ENCODE measurements around the gene STIM2.
"Not testable (repeated sequence)": the region's sequence is repeated elsewhere in the genome, so short reads cannot be mapped to it uniquely, and the experiment has no call there.

STIM2 gene

DNA sequence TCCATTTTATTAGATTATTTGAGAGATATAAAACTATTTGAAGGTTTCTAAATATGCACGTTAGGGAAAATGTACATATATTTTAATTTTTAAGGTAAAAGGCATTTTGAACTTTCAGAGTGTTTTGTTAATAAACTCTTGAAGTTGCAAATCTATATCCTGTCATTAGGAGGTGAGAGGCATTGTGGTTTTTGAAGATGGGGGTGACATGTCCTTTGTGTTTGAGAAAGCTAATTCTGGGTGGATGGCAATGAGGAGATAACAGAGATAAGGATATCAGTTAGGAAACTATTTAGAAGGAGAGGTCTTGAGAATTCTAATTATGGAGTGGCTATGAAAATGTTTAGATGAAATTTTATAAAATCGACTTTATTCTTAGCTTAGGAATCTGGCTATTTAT is 6.1 kb downstream of the STIM2 start:
- no peak for DNase-seq (ENCODE audit: low read depth in 1 of 2, low spot score in 1 of 2)

GRCh38 chr4:26867914-26868684 is 7.5 kb downstream of the STIM2 start:
- no peak for DNase-seq (ENCODE audit: low read depth in 1 of 2, low spot score in 1 of 2)

GRCh38 chr4:26870576-26871262 is 10.1 kb downstream of the STIM2 start:
- DNase-seq (ENCODE audit: low read depth in 1 of 2, low spot score in 1 of 2) = no peak

DNA sequence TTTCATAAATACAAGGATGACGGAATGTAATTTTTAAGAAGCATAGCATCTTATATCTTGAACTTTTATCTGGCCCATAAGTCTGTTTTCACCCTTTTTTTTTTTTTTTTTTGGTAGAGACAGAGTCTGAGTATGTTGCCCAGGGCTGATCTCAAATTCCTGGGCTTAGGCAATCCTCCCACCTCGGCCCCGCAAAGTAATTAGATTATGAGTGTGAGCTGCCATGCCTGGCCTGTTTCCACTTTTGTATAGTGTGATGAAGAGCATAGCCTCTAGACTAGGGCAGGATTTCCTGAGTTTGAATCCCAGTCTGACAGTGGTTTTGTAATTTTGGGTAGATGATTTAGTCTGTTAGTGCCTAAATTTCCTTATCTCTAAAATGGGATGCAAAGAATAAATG is 11.0 kb downstream of the STIM2 start:
- no peak for DNase-seq (ENCODE audit: low read depth in 1 of 2, low spot score in 1 of 2)

DNA sequence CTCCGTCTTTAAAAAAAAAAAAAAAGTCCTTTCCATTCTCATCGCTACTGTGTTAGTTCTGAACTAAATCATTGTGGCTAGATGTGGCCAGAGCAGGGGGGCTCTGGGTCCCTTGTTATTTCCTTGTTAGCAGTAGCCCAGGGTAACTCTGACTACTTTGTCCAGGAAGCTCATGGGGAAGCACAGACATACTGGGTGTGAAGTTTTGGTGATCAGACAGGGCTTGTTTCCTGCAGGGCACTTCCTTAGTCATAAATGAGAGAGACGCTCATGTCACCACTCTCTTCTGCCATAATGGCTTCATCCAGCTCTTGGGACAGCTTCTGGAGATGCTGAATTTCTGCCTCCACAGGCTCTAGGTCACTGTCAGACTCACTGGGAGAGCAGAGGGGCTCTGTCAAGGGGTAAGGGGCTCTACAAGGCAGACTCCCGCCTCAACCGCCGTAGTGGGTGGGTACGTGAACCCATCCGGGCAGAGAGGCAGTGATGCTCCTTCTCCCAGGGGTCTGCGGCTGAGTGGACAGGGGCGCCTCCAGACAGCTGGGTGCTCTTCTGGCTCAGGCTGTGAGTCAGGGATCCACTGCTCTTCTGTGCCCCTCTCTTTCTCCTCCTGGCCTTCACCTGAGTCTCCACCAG is 12.9 kb downstream of the STIM2 start:
- peak; percentile 3 to 23 for DNase-seq (ENCODE audit: low read depth in 1 of 2, low spot score in 1 of 2)

GRCh38 chr4:26874110-26874509 is 13.5 kb downstream of the STIM2 start:
- no peak for DNase-seq (ENCODE audit: low read depth in 1 of 2, low spot score in 1 of 2)

- no peak for DNase-seq (ENCODE audit: low read depth in 1 of 2, low spot score in 1 of 2)
Measured at GRCh38 chr4:26877406-26877805, 16.8 kb downstream of the STIM2 start.

DNA sequence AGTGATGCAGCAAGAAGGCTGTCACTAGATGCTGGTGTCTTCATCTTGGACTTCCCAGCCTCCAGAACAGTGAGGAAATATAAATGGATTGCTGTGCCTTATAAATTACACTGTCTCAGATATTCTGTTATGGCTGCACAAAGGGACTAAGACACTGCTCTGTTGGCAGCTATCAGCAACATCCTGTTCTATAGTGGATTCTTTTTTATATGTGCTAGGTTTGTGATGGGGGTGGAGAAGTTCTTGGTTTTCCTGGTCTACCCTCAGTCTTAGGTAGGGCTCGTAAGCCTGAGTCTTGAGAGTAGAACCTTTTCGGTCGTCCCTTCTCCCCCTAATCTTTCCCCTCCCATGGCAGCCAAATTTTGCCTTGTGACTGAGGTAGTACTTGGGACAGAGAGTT is 17.3 kb downstream of the STIM2 start:
- no peak for DNase-seq (ENCODE audit: low read depth in 1 of 2, low spot score in 1 of 2)

DNA sequence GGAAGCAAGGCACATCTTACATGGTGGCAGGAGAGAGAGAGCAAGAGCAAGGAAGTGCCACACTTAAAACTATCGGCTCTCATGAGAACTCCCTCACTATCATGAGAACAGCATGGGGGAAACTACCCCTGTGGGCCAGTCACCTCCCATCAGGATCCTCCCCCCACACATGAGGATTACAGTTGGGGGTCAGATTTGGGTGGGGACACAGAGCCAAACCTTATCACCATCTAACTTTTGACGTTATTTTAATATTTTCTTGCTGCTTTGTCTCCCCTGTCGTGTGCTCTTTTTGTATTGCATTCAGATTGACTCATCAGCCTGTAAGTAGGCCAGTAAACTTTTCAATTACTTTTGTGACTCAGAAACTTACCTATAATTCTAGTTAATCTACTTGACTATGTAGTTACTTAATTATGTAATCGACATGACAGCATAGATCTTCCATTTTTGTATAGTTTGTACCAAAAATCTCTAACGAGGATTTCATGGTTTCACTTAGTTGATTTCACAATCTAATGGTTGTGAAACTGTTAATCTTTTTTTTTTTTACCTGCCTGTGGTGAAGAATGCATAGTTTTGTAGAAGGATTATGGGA is 18.3 kb downstream of the STIM2 start:
- DNase-seq (ENCODE audit: low read depth in 1 of 2, low spot score in 1 of 2) = no peak

GRCh38 chr4:26879805-26880204 is 19.2 kb downstream of the STIM2 start:
- no peak for DNase-seq (ENCODE audit: low read depth in 1 of 2, low spot score in 1 of 2)

DNA sequence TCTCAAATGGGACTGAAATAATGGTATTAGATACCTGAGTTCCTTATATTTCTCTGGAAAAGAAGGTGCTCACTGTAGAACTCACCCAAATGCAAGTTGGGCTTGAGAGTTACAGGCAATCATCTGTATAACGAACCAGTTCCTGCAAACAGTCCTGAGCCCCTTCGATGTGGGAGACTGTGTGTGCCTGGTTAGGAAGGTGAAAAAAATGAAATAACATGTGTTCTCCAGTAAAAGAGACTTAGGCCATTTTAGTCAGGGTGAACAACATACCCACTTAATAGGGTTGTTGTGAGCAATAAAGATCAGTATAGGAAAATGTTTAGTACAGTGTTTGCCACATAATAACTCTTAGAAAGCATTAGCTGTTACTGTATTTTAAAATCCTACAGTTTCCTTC is 23.4 kb downstream of the STIM2 start:
- no peak for DNase-seq (ENCODE audit: low read depth in 1 of 2, low spot score in 1 of 2)

- no peak for DNase-seq (ENCODE audit: low read depth in 1 of 2, low spot score in 1 of 2)
Measured at GRCh38 chr4:26884486-26884988, 23.9 kb downstream of the STIM2 start.

DNA sequence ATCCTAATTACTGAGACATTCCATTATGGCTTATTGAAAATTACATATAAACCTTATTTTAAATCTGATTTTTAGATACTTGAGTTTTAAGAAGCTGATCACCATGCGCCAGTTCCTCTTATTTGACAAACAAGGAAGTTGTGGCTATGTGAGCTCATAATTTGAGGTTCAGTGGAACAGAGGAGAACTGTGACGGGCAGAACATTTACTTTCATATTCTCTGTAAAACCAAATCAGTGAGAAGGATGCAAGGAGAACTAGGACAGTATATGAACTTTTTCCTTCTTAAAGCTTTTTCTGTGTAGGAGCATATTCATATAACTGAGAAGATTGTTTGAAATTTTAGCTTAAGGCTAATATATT is 25.3 kb downstream of the STIM2 start:
- no peak for DNase-seq (ENCODE audit: low read depth in 1 of 2, low spot score in 1 of 2)

- DNase-seq (ENCODE audit: low read depth in 1 of 2, low spot score in 1 of 2) = no peak
Measured at GRCh38 chr4:26887143-26887542, 26.5 kb downstream of the STIM2 start.

DNA sequence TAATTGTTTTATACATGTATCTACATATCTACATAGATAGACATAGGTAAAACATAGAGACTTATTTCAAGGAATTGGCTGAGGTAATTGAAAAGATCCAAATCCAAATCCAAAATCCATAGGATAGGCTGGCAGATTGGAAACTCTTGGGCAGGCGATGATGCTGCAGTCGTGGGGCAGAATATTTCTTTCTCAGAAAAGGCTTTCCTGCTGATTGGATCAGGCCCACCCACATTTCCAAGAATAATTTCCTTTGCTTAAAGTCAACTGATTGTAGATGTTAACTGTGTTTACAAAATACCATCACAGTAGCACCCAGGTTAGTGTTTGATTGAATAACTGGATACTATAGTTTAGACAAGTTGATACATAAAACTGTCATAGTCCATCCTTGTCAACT is 27.2 kb downstream of the STIM2 start:
- DNase-seq (ENCODE audit: low read depth in 1 of 2, low spot score in 1 of 2) = no peak

GRCh38 chr4:26889356-26889755 is 28.7 kb downstream of the STIM2 start:
- DNase-seq (ENCODE audit: low read depth in 1 of 2, low spot score in 1 of 2) = no peak

DNA sequence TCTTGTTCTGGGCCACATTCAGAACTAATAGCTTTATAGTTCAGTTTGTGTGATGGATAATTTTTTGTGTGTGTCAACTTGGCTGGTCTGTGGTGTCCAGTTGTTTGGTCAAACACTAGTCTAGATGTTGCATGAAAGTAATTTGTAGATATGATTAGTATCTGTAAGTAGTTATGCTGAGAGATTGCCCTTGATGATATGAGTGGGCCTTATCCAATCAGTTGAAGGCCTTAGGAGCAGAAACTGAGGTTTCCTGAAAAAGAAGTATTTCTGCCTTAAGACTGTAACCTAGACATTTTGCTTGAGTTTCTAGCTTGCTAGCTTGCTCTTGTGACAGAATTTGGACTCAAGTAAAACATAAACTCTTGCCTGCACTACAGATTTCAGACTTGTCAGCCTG is 30.4 kb downstream of the STIM2 start:
- no peak for DNase-seq (ENCODE audit: low read depth in 1 of 2, low spot score in 1 of 2)

DNA sequence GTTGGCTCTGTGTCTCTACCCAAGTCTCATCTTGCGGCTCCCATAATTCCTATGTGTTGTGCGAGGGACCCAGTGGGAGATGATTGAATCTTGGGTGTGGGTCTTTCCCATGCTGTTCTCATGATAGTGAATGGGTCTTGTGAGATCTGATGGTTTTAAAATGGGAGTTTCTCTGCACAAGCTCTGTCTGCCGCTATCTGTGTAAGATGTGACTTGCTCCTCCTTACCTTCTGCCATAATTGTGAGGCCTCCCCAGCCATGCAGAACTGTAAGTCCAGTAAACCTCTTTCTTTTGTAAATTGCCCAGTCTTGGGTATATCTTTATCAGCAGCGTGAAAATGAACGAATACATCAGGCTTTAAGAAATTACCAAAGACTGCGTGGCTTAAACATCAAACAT is 31.2 kb downstream of the STIM2 start:
- no peak for DNase-seq (ENCODE audit: low read depth in 1 of 2, low spot score in 1 of 2)

DNA sequence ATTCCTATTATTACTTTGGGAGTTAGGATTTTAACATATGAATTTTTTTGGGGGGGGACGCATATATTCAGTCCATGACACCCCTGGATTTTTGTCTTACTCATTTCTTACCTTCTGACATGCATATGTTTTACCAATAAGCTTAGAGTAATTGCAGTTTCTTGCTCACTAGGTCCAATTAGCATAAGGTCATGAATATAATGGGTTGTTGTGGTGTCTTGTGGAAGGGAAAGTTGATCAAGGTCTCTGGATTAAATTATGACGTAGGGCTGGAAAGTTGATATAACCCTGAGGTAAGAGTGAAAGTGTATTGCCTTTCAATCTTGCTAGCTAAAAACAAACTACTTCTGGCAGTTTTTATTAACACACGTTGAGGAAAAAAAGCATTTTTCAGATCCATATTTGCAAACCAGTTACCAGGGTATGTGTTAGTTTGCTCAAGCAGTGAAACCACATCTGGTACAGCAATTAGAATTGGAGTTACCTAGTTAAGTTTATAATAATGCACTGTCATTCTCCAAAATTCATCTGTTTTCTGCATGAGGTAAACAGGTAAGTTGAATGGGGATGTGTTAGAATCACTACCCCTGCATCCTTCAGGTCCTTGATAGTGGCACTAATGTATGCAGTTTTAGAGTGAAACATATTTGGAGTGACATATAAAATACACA is 32.0 kb downstream of the STIM2 start:
- no peak for DNase-seq (ENCODE audit: low read depth in 1 of 2, low spot score in 1 of 2)

GRCh38 chr4:26893491-26893890 is 32.9 kb downstream of the STIM2 start:
- no peak for DNase-seq (ENCODE audit: low read depth in 1 of 2, low spot score in 1 of 2)

DNA sequence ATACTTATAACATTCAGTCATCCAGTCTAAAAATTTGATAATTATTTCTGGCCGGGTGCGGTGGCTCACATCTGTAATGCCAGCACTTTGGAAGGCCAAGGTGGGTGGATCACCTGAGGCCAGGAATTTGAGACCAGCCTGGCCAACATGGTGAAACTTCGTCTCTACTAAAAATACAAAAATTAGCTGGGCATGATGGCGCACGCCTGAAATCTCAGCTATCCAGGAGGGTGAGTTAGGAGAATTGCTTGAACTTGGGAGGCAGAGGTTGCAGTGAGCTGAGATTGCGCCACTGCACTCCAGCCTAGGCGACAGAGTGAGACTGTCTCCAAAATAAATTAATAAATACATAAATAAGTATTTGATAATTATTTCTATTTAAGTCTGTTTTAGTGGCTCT is 34.2 kb downstream of the STIM2 start:
- not testable (repeated sequence) for DNase-seq (ENCODE audit: low read depth in 1 of 2, low spot score in 1 of 2)

Data from stimulated activated CD4-positive, alpha-beta T cell treated with anti-CD3 and anti-CD28 coated beads, Interleukin-15, amount 100 ng/mL, for 1 hour (primary cell).